HG03139 (cell line): Measurements from ENCODE around the gene PLRG1.

Experiments used
- ATAC-seq: cut with Tn5 transposase; IDR thresholded peaks from one replicate; pipeline ENCODE4 v1.9.1; 2021; ENCODE audit not compliant: unreplicated experiment

Gene PLRG1

GRCh38 chr4:154521607-154522006, 28.6 kb downstream of the PLRG1 start:
- no peak for ATAC-seq

DNA sequence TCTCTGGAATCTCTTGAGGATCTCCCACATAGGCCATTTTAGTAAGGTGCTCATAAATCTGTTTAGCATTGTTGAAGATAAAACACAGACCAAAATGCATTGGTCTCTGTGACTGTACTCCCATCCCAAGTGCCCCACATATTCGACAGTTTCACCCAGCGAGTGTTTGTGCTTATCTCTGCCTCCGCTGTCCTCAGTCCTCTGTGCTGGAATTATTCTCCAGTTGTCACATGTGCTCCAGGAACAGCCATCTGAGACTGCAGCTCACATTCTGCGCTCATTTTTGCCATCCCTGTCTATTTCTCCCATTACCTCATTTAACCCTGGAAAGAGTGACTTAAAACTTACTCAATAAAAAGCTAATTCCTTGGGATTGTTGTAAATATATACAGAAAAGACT, 31.0 kb downstream of the PLRG1 start:
- no peak for ATAC-seq

DNA sequence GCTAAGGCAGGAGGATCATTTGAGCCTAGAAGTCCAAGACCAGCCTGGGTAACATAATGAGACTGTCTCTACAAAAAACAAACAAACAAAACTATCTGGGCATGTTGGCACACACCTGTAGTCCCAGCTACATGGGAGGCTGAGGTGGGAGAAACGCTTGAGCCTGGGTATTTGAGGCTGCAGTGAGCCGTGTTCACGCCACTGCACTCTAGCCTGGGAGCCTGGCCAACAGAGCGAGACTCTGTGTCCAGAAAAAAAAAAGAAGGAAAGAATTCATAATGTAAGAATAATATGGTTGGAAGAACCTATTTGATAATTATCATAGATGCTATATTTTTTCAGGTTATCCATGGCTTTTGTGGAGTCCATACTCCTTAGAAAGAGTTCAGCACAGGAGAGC, 32.6 kb downstream of the PLRG1 start:
- no peak for ATAC-seq

DNA sequence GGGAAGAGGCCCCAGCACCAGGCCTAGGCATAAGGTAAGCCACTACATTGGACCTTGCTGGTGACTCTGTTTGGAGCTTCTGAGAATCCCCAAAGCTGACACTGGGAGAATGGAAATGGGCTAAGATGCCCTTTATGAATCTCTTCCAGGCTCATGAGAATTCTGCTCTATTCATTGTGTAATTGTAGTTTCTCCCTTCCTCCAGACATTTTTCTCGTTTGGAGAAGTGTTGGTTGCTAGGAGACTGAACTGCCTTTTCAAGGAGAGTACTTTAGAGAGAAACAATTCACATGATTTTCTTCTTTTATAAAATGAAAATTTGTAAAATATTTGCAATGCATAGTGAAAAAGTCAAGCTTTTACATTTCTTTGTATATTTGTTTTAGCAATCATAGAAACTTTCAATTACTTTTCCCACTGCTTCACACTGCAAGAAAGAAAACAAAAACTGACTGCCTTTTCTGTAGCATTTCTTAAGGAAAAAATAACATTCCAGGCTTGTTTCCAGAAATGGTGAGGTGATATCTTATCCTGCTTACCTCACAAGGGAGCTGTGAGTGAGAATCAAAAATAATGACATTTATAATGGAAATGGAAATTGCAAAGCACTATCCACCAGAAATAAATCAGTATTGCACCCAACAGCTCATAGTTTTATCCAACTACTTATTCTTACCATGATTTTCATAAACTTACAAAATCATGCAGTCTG, 33.7 kb downstream of the PLRG1 start:
- no peak for ATAC-seq

DNA sequence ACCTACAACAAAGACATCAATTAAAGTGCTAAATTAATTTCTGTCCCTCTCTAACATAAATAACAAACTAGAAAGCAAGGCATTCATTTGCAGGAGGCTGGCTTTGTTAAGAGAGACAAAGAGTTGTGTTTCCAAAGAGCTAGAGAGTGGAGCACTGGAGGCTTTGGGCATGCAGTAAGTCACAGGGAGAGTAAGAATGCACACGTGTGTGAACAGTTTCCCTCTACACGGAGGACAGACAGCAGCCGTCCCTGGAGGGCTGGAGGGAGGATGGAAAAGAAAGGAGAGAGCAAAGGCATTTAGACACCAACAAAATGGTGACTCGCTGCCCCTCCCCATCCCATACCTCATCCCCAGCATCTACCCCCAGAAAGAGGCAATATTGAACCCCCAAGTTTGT, 38.2 kb downstream of the PLRG1 start:
- no peak for ATAC-seq

DNA sequence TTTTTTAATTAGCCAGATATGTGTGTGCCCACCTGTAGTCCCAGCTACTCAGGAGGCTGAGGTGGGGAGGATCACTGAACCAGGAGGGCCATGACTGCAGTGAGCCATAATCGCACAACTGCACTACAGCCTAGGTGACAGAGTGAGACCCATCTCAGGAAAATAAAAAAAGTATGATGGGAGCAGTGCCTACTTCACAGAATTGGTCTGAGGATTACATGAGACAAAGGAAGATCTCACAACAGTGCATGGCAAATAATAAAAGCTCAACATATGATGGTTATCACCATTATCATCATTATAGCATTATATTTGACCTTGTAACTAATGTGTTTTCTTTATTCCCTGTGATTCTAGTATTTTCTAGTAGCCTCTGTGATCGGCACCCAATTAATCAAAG, 38.7 kb downstream of the PLRG1 start:
- ATAC-seq = no peak

- ATAC-seq = no peak
These were observed 43.0 kb downstream of the PLRG1 start for GRCh38 chr4:154507156-154507555.

- ATAC-seq = no peak
These were observed 43.9 kb downstream of the PLRG1 start for GRCh38 chr4:154506253-154506652.

DNA sequence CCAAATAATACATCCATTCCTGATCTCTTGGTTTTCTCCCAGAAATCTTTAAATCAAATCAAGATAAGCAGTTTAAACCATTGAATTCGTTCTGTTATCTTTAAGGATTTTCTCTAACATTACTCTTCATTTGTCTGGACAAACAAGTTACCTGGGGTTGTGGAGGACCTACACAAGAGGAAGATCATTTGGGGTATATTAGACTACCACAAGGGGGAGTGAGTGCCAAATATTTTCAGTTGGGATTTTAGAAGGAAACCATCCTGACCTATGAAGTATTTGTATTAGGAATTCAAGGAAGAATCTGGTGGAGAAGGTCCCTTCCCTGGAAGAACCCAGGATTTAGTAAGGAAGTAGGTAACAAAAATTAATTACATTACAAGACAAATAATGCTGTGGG, 46.6 kb downstream of the PLRG1 start:
- ATAC-seq = no peak

DNA sequence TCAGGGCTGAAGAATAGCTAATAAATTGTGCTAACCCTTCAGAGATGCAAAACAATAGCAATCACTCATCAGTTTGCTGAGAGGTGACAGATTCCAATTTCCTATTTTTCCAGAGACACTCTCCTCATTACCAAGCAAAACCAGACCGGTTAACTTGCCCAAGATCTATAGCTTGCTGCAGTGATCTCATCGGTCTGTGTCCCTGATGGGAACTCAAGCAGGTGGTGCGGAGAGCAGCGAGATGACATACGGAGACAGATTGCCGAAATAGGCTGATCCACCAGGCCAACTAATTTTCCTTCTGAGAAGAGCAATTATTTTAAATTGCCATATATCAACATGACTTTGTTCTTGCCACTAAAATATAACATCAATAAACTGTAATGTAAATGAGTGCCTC, 48.1 kb downstream of the PLRG1 start:
- ATAC-seq = no peak

- ATAC-seq = no peak
These were observed 52.3 kb downstream of the PLRG1 start for GRCh38 chr4:154497889-154498288.

DNA sequence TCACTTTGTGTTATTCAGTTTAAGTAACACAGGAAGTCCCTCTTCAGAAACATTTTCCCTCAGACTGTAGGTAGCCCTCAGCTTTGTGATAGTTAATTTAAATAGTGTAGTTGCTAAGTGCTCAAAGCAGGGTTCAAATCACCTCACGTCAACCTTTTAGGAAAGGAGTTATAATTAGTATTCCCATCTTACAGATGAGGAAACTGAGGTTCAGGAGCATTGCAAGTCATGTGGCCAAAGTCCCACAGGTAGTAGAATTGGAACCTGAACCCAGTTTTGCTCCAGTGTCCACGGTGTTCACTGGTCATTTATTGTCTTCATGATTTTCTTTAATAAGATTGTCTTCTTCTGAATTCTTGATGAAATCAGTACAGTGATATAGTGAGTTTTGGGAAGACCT, 54.3 kb downstream of the PLRG1 start:
- no peak for ATAC-seq

DNA sequence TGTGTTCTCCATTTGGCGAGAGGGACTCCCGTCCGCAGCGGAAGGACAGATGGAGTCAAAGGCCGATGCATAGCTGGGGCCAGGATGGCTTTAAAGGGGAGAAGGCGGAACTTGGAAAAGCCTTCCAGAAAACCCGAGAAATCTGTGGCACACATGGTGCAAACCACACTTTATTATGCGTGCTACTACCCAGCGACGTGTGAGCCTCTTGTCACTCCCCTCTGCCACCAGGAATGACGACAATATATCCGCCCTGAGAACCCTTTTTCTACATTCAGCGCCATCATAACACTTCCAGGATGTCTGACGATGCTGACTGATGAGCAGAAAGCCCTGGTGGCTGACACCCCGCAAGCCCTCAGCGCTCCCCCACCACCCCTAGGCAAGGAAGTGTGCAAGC, 57.9 kb downstream of the PLRG1 start:
- ATAC-seq = no peak

DNA sequence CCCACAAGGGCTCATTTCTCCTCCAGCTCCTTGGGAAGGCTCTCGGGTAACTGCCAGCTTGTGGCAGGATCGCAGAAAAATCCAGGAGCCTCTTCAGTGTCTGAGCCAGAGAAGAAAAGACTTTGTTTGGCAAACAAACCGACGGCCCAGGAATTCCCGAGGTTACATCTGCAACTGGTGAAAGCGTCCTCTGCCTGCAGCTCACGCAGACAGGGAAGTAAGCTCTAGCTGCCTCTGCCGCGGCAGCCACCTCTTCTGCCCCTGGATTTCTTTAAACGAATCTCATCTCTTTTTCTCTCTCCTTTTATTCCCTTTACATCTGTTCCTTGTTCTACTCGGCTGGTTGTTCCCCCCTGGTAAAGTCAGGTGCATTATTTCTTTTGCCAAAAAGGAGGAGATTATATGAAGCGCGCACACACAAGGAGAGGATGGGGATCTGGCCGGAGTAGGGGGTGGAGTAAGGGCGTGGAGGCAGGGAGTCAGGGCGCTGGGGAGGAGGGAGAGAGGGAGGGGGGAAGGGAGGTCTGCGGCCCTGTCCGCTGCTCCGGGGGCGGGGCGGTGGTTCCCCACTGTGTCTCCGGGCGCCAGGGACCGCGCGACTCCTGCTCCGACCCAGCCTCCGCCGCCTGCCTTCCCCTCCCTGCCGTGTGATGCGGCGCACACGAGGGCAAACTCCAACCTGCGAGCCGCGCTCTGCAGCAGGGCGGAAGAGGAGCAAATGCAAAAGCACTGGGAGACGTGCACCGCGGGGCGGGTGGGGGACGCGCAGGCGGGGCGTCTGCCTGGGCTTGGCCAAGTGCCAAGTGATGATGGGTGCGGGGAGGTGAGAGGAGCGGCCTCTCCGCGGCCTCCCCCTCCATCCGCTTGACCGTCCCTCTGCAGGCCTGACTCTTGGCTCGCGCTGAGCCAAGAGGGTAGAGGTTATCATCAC, 58.6 kb downstream of the PLRG1 start, which contains the start of gene DCHS2:
Gene DCHS2 (minus strand): TSS at position 459 of the 931 bp plus-strand sequence. CDS start 444 bp downstream, at position 15.
- peak; percentile 50 for ATAC-seq

GRCh38 chr4:154490583-154491340, 59.4 kb downstream of the PLRG1 start:
- peak; percentile 50 for ATAC-seq

DNA sequence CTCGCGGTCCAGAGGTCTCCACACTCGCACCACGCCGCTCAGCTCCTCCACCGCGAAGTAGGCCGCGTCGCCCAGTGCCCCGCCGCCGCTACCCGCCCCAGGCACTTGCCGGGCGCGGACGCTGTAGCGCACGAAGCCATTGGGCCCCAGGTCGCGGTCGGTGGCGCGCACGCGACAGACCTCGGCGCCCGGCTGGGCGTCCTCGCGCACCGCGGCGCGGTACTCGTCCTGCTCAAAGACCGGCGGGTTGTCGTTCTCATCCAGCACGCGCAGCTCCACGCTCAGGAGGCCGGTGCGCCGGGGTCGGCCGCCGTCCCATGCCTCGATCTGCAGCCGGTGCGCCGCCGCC, 60.0 kb downstream of the PLRG1 start:
- no peak for ATAC-seq

- no peak for ATAC-seq
These were observed 60.5 kb downstream of the PLRG1 start for GRCh38 chr4:154489558-154490233.

DNA sequence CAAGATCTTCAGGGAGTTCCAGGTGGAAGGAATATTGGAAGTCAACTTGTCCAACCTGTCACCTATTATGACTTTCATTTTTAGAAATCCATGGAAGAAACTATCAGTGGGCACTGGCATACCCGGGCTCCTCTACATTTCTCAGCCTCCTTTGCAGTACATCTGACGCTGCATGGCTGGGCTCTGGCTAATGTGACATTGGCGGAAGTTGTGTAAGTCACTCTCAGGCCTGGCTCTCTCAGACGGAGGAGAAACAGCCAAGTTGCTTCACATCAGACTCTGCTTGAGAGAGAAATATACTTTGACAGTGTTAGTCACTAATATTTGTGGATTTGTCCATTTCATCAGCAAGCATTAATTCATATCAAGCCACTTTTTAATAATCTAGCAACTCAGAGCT, 63.1 kb downstream of the PLRG1 start:
- ATAC-seq = no peak

- ATAC-seq = peak; percentile 98
These were observed 65.0 kb downstream of the PLRG1 start for GRCh38 chr4:154485127-154485773.
